Measurements from ENCODE around the gene ZNF174.

Gene ZNF174

GRCh38 chr16:3364774-3365427 lies 36.1 kb upstream of the ZNF174 start:
- H3K4me3 ChIP-seq (ENCODE audit: control insufficient read depth, low read depth, low read length), result peak overlapping the region; percentile 62
- DNase-seq (ENCODE audit: low read depth), result peak; percentile 96
- no peak for TF ChIP-seq CTCF (conservative IDR thresholded peaks at IDR 0.05; ENCODE audit: control insufficient read depth, insufficient read depth, low read depth, low read length)

- no peak overlapping the region for H3K4me3 ChIP-seq (ENCODE audit: control insufficient read depth, low read depth, low read length)
- no peak for DNase-seq (ENCODE audit: low read depth)
- TF ChIP-seq CTCF (conservative IDR thresholded peaks at IDR 0.05; ENCODE audit: control insufficient read depth, insufficient read depth, low read depth, low read length), result no peak
Observed at GRCh38 chr16:3369073-3369472, 31.9 kb upstream of the ZNF174 start.

- DNase-seq (ENCODE audit: low read depth), result no peak
- TF ChIP-seq CTCF (conservative IDR thresholded peaks at IDR 0.05; ENCODE audit: control insufficient read depth, insufficient read depth, low read depth, low read length), result no peak
Observed at GRCh38 chr16:3375680-3376079, 25.3 kb upstream of the ZNF174 start.

GRCh38 chr16:3377917-3378316 lies 23.1 kb upstream of the ZNF174 start:
- H3K4me3 ChIP-seq (ENCODE audit: control insufficient read depth, low read depth, low read length), result no peak overlapping the region
- no peak for TF ChIP-seq CTCF (conservative IDR thresholded peaks at IDR 0.05; ENCODE audit: control insufficient read depth, insufficient read depth, low read depth, low read length)
- DNase-seq (ENCODE audit: low read depth), result no peak

More at GRCh38 chr16:3375680-3376079, 25.3 kb upstream of the ZNF174 start:
- H3K4me3 ChIP-seq (ENCODE audit: control insufficient read depth, low read depth, low read length), result no peak overlapping the region

- no peak for DNase-seq (ENCODE audit: low read depth)
- no peak for TF ChIP-seq CTCF (conservative IDR thresholded peaks at IDR 0.05; ENCODE audit: control insufficient read depth, insufficient read depth, low read depth, low read length)
- no peak overlapping the region for H3K4me3 ChIP-seq (ENCODE audit: control insufficient read depth, low read depth, low read length)
Observed at GRCh38 chr16:3383045-3383448, 18.0 kb upstream of the ZNF174 start.

GRCh38 chr16:3388325-3388724 lies 12.7 kb upstream of the ZNF174 start:
- H3K4me3 ChIP-seq (ENCODE audit: control insufficient read depth, low read depth, low read length), result no peak overlapping the region
- TF ChIP-seq CTCF (conservative IDR thresholded peaks at IDR 0.05; ENCODE audit: control insufficient read depth, insufficient read depth, low read depth, low read length), result no peak
- DNase-seq (ENCODE audit: low read depth), result no peak

Data from fibroblast of mammary gland (primary cell).